GM18499 (cell line): Measurements from ENCODE around the gene CKMT1A.
"Not testable (repeated sequence)": the region's sequence is repeated elsewhere in the genome, so short reads cannot be mapped to it uniquely, and the experiment has no call there.

ENCODE experiments used
- ATAC-seq: cut with Tn5 transposase; IDR thresholded peaks from one replicate; pipeline ENCODE4 v1.9.1; 2021; ENCODE audit warnings: moderate number of reproducible peaks; ENCODE audit not compliant: insufficient read depth, unreplicated experiment

Gene CKMT1A

GRCh38 chr15:43693148-43694022 is at the start of gene CKMT1A:
TSS of gene CKMT1A (plus strand) at chr15:43693859. CDS start at chr15:43694051, 192 bp downstream.
- not testable (repeated sequence) for ATAC-seq

GRCh38 chr15:43648649-43649429 is 44.8 kb upstream of the CKMT1A start, which contains the start of gene CATSPER2:
TSS of gene CATSPER2 (minus strand) at chr15:43648844. CDS start at chr15:43648061, 783 bp downstream.
- ATAC-seq, result no peak

- not testable (repeated sequence) for ATAC-seq
Observed at GRCh38 chr15:43649430-43649926, 44.2 kb upstream of the CKMT1A start.

GRCh38 chr15:43659727-43660126 is 33.9 kb upstream of the CKMT1A start:
- not testable (repeated sequence) for ATAC-seq

- not testable (repeated sequence) for ATAC-seq
Observed at GRCh38 chr15:43662293-43662692, 31.4 kb upstream of the CKMT1A start.

DNA sequence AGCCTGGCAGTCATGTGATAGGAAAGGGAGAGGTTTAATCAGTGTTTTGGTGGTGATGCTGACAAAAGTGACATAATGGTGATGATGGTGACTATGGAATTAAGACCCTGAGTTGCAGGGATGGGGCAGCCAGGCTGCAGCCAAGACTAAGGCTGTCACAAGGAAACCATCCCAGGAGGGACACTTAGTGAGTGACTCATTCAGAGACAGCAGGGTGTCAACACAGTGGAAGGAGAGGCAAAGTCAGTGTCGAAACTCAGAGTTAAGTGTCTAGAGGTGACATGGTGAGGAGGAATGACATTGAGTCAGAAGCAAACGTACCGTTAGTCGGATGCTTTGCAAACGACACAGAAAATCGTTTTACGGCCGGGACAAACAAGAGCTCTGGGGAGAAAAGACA is 30.3 kb upstream of the CKMT1A start:
- not testable (repeated sequence) for ATAC-seq

DNA sequence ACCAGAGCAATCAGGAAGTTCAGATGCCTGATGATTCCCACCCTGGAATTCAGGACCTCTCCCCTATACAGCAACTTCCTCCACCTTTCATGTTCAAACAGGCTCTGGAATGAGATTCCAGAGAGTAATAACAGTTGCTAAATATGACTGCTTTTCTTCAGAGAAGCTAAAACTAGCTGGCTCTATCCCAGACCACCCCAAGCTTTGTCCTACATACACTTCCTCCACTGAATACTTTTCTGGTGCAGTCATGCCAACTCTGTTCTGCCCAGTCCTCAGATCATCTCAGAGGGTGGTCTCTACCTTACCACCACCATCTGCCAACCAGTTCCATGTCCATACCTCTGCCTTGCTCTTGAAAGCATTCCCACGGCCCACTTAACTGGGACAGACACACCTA is 27.5 kb upstream of the CKMT1A start:
- not testable (repeated sequence) for ATAC-seq

GRCh38 chr15:43674175-43674574 is 19.5 kb upstream of the CKMT1A start:
- ATAC-seq, result not testable (repeated sequence)

GRCh38 chr15:43689604-43690301 is 3.9 kb upstream of the CKMT1A start:
- peak; percentile 83 for ATAC-seq

GRCh38 chr15:43692679-43693078 is 980 bp upstream of the CKMT1A start:
- ATAC-seq, result not testable (repeated sequence)

DNA sequence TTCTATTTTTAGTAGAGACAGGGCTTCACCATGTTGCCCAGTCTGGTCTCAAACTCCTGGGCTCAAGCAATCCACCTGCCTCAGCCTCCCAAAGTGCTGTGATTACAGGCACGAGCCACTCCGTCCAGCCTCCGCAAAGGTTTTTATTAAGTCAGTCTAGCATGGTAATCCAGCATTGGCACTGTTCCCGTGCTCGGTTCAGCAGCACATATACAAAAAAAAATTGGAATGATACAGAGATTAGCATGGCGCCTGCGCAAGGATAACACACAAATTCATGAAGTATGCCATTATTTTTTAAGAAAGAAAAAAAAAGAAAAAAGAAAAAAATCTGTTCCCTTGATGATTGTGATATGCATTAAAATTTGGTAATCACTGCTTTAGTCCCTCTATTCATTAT is 8.5 kb downstream of the CKMT1A start:
- no peak for ATAC-seq

GRCh38 chr15:43702701-43703424 is 9.2 kb downstream of the CKMT1A start:
- no peak for ATAC-seq

GRCh38 chr15:43710431-43711131 is 16.9 kb downstream of the CKMT1A start:
- ATAC-seq, result not testable (repeated sequence)

DNA sequence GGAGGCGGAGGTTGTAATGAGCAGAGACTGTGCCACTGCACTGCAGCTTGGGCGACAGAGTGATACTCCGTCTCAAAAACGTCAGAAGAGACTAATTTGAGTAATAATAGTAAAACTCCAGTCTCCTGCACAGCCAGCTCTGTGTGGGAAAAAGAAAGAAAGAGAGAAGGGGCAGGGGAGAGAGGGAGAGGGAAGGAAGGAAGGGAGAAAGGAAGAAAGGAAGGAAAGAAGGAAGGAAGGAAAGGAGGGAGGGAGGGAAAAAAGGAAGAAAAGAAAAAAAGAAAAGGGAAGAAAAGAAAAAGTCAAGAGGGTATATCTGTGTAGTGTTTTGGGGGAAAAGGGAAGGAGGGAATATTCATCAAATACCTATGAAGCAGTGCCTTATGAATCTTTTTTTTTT is 29.5 kb downstream of the CKMT1A start:
- ATAC-seq, result no peak

DNA sequence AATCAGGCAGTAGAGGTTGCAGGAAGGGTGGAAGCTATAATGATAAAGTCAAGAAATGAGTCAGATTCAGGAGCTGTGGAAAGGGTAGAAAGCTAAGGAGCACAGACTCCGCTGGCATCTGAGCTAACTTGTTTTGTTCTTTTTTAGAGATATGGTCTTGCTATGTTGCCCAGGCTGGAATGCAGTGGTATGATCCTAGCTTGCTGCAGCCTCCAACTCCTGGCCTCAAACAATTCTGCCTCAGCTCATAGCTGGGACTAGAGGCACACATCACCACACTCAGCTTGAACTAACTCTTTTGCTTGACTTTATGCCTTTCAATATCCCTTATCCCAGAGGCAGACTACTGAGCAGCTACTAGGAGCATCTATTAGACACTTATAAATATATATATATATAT is 32.6 kb downstream of the CKMT1A start:
- ATAC-seq, result not testable (repeated sequence)

DNA sequence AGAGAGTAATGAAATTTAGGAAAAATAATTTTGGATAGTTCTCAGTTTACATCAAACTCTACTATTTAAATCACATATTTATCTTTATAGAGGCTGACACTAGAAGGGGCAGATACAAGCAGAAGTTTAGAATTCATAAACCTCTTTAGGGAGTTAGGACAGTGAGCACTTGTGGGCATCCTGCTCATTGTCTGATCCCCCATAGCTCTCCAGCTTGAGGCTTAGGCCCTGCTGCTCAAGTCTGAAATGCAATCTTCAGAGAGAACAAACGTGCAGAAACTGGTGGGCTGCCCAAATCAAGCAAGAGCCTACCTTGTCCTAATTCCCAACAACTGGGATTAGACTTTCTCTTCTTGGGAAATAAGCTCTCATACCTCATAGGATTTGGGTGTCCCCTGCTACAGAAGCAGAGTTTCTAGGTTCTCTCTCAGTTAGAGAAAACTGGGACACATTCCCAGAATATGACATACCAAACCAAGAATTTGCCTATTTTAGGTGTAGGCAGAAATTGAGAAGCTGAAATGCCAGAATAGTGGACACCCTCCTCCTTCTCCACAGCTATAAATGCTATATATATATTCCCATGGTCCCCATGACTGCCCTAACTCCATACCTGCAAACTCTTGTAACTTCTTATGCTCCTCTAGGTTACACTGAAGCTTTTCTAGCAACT is 34.5 kb downstream of the CKMT1A start:
- not testable (repeated sequence) for ATAC-seq

DNA sequence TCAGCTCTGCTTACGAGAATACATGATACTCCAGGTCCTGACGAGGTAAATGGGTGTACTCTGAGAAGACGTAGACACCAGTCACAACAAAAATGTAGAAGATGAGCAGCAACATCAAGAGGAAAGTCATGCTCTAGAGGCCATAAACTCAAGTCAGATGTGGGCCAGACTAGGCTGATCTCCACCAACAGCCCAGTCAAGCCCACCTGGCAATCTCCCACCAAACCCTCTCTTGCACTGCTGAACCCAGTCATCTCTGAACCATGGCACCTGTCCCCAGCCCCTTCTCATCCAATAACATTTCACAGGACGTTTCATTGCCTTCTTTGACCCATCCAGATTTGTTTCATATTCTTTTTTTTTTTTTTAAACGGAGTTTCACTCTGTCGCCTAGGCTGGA is 41.8 kb downstream of the CKMT1A start:
- ATAC-seq, result peak; percentile 41

GRCh38 chr15:43746245-43746902 is 52.7 kb downstream of the CKMT1A start, which contains the start of gene PDIA3:
TSS of gene PDIA3 (plus strand) at chr15:43746438. CDS start at chr15:43746540, 102 bp downstream.
- ATAC-seq, result peak; percentile 33
